Caco-2 (cell line): Measurements from ENCODE around the gene XCR1. TPM values are rescaled to one million over a fixed set of nuclear protein-coding genes. Genes with fewer than 3 reads are reported as not detected.
A peak's percentile ranks its signal among the peaks of the same experiment; 100 is the strongest.

Experiments used
- BruUV-seq: library from RNA; stranded (reverse); fragments of 400-500 nt; replicated peaks from 2 replicates; lab custom pipeline; 2021; lab: Mats Ljungman, UMichigan
- CTCF ChIA-PET: fragments of 300-600 bp; sonication (Branson Sonifier 250); formaldehyde crosslinking; loops from one replicate; lab custom pipeline; 2022; ENCODE audit warnings: antibody characterized with exemption; lab: Charles Lee
- POLR2A ChIA-PET: fragments of 300-600 bp; sonication (Branson Sonifier 250); formaldehyde crosslinking; loops from one replicate; lab custom pipeline; 2022; ENCODE audit warnings: antibody characterized with exemption; lab: Charles Lee
- DNase-seq, 2 experiments: peaks; one replicate each; pipeline versions ENCODE4 v3.0.0 to v3.0.0-alpha.2; 2020 to 2022
- H3K27me3 ChIP-seq: replicated peaks from 2 replicates; pipeline ENCODE4 v1.6.0; 2011; ENCODE audit warnings: low read length; ENCODE audit not compliant: control insufficient read depth, insufficient read depth
- H3K36me3 ChIP-seq: 2 replicates; pipeline ENCODE4 v1.5.1; 2011; ENCODE audit warnings: low read length; ENCODE audit not compliant: control insufficient read depth, insufficient read depth
- H3K4me1 ChIP-seq: fragments of 250-450 bp; sonication (Bioruptor Pico); 2 replicates; pipeline ENCODE4 v1.5.1; 2020; ENCODE audit warnings: mild to moderate bottlenecking
- H3K4me3 ChIP-seq: 2 replicates; pipeline ENCODE4 v1.5.1; 2011; ENCODE audit warnings: low read depth, mild to moderate bottlenecking, control low read depth, low read length
- H3K9me3 ChIP-seq: fragments of 250-450 bp; sonication (Bioruptor Pico); 2 replicates; pipeline ENCODE4 v1.5.1; 2020; ENCODE audit warnings: mild to moderate bottlenecking, moderate library complexity
- H3K27ac Mint-ChIP-seq: one replicate; pipeline ENCODE4 v1.8.0; 2022; ENCODE audit warnings: mixed read lengths; ENCODE audit not compliant: unreplicated experiment
- H3K27me3 Mint-ChIP-seq: one replicate; pipeline ENCODE4 v1.8.0; 2022; ENCODE audit warnings: mixed read lengths; ENCODE audit not compliant: insufficient read depth, unreplicated experiment
- H3K36me3 Mint-ChIP-seq: one replicate; pipeline ENCODE4 v1.8.0; 2022; ENCODE audit warnings: mild to moderate bottlenecking, mixed read lengths; ENCODE audit not compliant: insufficient read depth, unreplicated experiment
- H3K4me1 Mint-ChIP-seq: one replicate; pipeline ENCODE4 v1.8.0; 2022; ENCODE audit warnings: low read depth, mixed read lengths; ENCODE audit not compliant: unreplicated experiment
- H3K4me3 Mint-ChIP-seq: one replicate; pipeline ENCODE4 v1.8.0; 2022; ENCODE audit warnings: mild to moderate bottlenecking, moderate library complexity, mixed read lengths; ENCODE audit not compliant: unreplicated experiment
- H3K9me3 Mint-ChIP-seq: one replicate; pipeline ENCODE4 v1.8.0; 2022; ENCODE audit warnings: mixed read lengths; ENCODE audit not compliant: unreplicated experiment
- intact Hi-C: fragments of 100-400 bp; cut with micrococcal nuclease; formaldehyde crosslinking; loops from one replicate; pipeline ENCODE4 v1.10.0; 2022; ENCODE audit not compliant: unreplicated experiment
- total RNA-seq: library from RNA; stranded (reverse); gene quantifications from 2 replicates; pipeline ENCODE4 v1.2.3, GENCODE V29; 2022
- TF ChIP-seq, protein P1 (sequence below), 2 experiments: fragments of 200-600 bp in 1 of 2; IDR thresholded peaks; 1 replicate in 1 of 2; 2 replicates in 1 of 2; pipeline versions ENCODE4 v1.5.1 to v1.8.0; 2011 to 2022; ENCODE audit warnings: antibody characterized with exemption in 1 of 2, control low read depth in 1 of 2, inconsistent platforms in 1 of 2, low read depth in 1 of 2, low read length in 1 of 2, mild to moderate bottlenecking in 1 of 2, moderate library complexity in 1 of 2; ENCODE audit not compliant: insufficient read depth in 1 of 2, severe bottlenecking in 1 of 2, unreplicated experiment in 1 of 2

Gene XCR1
- total RNA-seq, 1 experiment from 2014 or later, result not detected

GRCh38 chr3:45994419-45995235 is 32.7 kb downstream of the XCR1 start:
- POLR2A ChIA-PET, result no interaction called here
- no peak for DNase-seq
- intact Hi-C loops, result loop anchor here (2.0 kb wide), 1 partner anchor 84 kb away; no protein-coding TSS in a partner anchor
- H3K4me3 ChIP-seq, result peak overlapping the region; percentile 87
- CTCF ChIA-PET, result no interaction called here
- Mint-ChIP-seq H3K36me3 (no peaks in the 10 kb centered on the region), H3K4me3 (peak overlapping the region; percentile 80), H3K9me3 (no peaks in the 10 kb centered on the region), H3K27me3 (peaks cover 3% of the 10 kb centered on the region), H3K27ac (peak overlapping the region; percentile 63), H3K4me1 (peaks cover 7% of the 10 kb centered on the region)
- H3K9me3 ChIP-seq, result no peaks in the 10 kb centered on the region
- no peaks in the 10 kb centered on the region for H3K27me3 ChIP-seq
- BruUV-seq, result no TSS peak
- H3K4me1 ChIP-seq, result 0 out of 2 replicates have a peak, but pooled peaks cover 5% of the 10 kb centered on the region
- H3K36me3 ChIP-seq, result no peaks in the 10 kb centered on the region
- TF ChIP-seq, protein P1, sequence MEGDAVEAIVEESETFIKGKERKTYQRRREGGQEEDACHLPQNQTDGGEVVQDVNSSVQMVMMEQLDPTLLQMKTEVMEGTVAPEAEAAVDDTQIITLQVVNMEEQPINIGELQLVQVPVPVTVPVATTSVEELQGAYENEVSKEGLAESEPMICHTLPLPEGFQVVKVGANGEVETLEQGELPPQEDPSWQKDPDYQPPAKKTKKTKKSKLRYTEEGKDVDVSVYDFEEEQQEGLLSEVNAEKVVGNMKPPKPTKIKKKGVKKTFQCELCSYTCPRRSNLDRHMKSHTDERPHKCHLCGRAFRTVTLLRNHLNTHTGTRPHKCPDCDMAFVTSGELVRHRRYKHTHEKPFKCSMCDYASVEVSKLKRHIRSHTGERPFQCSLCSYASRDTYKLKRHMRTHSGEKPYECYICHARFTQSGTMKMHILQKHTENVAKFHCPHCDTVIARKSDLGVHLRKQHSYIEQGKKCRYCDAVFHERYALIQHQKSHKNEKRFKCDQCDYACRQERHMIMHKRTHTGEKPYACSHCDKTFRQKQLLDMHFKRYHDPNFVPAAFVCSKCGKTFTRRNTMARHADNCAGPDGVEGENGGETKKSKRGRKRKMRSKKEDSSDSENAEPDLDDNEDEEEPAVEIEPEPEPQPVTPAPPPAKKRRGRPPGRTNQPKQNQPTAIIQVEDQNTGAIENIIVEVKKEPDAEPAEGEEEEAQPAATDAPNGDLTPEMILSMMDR (IDR thresholded peaks at IDR 0.05; ENCODE audit: insufficient read depth in 1 of 2, low read depth in 1 of 2, low read length in 1 of 2, severe bottlenecking in 1 of 2, unreplicated experiment in 1 of 2), result no peak

GRCh38 chr3:45993421-45994027 is 33.8 kb downstream of the XCR1 start:
- H3K36me3 ChIP-seq, result no peaks in the 10 kb centered on the region
- H3K4me3 ChIP-seq, result no peak overlapping the region
- TF ChIP-seq, protein P1 (IDR thresholded peaks at IDR 0.05; ENCODE audit: insufficient read depth in 1 of 2, low read depth in 1 of 2, low read length in 1 of 2, severe bottlenecking in 1 of 2, unreplicated experiment in 1 of 2), result no peak
- intact Hi-C loops, result loop anchor here (2.0 kb wide), 1 partner anchor 85 kb away; no protein-coding TSS in a partner anchor
- POLR2A ChIA-PET, result interaction anchor here (0.6 kb wide), 1 partner anchor 983 kb away, joined by 6 read pairs; no protein-coding TSS in a partner anchor
- CTCF ChIA-PET, result interaction anchor here (0.6 kb wide), 1 partner anchor 1005 kb away, joined by 3 read pairs; no protein-coding TSS in a partner anchor
- Mint-ChIP-seq H3K4me1 (peaks cover 7% of the 10 kb centered on the region), H3K36me3 (no peaks in the 10 kb centered on the region), H3K27ac (no peak overlapping the region), H3K4me3 (no peak overlapping the region), H3K9me3 (no peaks in the 10 kb centered on the region), H3K27me3 (no peaks in the 10 kb centered on the region)
- no peaks in the 10 kb centered on the region for H3K9me3 ChIP-seq
- BruUV-seq, result no TSS peak
- H3K27me3 ChIP-seq, result no peaks in the 10 kb centered on the region
- 0 out of 2 replicates have a peak, but pooled peaks cover 5% of the 10 kb centered on the region for H3K4me1 ChIP-seq
- no peak for DNase-seq

DNA sequence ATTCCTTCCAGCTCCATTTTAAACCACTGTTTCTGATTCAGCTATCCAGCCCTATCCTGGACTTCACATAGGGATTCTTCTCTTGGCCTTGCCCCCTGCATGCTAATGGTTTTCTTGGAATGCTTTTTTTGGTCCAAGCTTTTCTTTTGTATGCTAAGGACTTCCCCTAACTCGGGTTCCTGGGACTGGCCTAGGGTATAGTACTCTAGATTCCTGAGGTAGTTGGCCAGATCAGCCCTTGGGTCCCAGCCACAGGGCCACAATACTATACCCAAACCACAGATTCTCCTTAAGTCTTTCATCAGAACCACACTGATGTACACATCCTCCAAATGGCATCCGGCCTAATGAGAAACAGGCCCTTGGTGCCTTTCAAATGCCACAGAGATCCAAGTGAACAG is 34.5 kb downstream of the XCR1 start:
- H3K27ac Mint-ChIP-seq, result no peak overlapping the region
- no peaks in the 10 kb centered on the region for H3K27me3 ChIP-seq
- no peaks in the 10 kb centered on the region for H3K27me3 Mint-ChIP-seq
- no peak for DNase-seq
- no peak overlapping the region for H3K4me3 Mint-ChIP-seq
- H3K4me3 ChIP-seq, result no peak overlapping the region
- no peaks in the 10 kb centered on the region for H3K36me3 Mint-ChIP-seq
- POLR2A ChIA-PET, result no interaction called here
- no TSS peak for BruUV-seq
- H3K9me3 ChIP-seq, result no peaks in the 10 kb centered on the region
- peaks cover 8% of the 10 kb centered on the region; the same call in 1 of the 2 replicates for H3K4me1 ChIP-seq
- no peaks in the 10 kb centered on the region for H3K9me3 Mint-ChIP-seq
- TF ChIP-seq, protein P1 (IDR thresholded peaks at IDR 0.05; ENCODE audit: insufficient read depth in 1 of 2, low read depth in 1 of 2, low read length in 1 of 2, severe bottlenecking in 1 of 2, unreplicated experiment in 1 of 2), result no peak
- peaks cover 13% of the 10 kb centered on the region for H3K4me1 Mint-ChIP-seq
- CTCF ChIA-PET, result no interaction called here
- intact Hi-C loops, result no loop called here
- H3K36me3 ChIP-seq, result no peaks in the 10 kb centered on the region
